ENCODE results near the gene AKIRIN1.
A peak's percentile ranks its signal among the peaks of the same experiment; 100 is the strongest.
"Not testable (repeated sequence)": the region's sequence is repeated elsewhere in the genome, so short reads cannot be mapped to it uniquely, and the experiment has no call there.

Gene AKIRIN1

GRCh38 chr1:38990738-38991637 lies at the start of gene AKIRIN1:
Gene AKIRIN1 (plus strand): TSS chr1:38991276. CDS start chr1:38991381, 105 bp downstream.
- DNase-seq, result peak; percentile 92 to 94

- no peak for DNase-seq
Measured at GRCh38 chr1:38941527-38942019, 49.5 kb upstream of the AKIRIN1 start, which contains the start of gene RHBDL2. Gene RHBDL2 (minus strand): TSS chr1:38941830. CDS start chr1:38919212, 22,618 bp downstream.

GRCh38 chr1:38942664-38943428 lies 48.2 kb upstream of the AKIRIN1 start:
- DNase-seq, result no peak

- DNase-seq, result no peak
Measured at GRCh38 chr1:38944547-38944946, 46.5 kb upstream of the AKIRIN1 start.

- no peak for DNase-seq
Measured at GRCh38 chr1:38950553-38950952, 40.5 kb upstream of the AKIRIN1 start.

- DNase-seq, result no peak
Measured at GRCh38 chr1:38953433-38953860, 37.6 kb upstream of the AKIRIN1 start.

GRCh38 chr1:38958967-38959366 lies 32.1 kb upstream of the AKIRIN1 start:
- no peak for DNase-seq

- no peak for DNase-seq
Measured at GRCh38 chr1:38962113-38962512, 29.0 kb upstream of the AKIRIN1 start.

- no peak for DNase-seq
Measured at GRCh38 chr1:38962560-38962959, 28.5 kb upstream of the AKIRIN1 start.

GRCh38 chr1:38964140-38964548 lies 26.9 kb upstream of the AKIRIN1 start:
- no peak for DNase-seq

- not testable (repeated sequence) for DNase-seq
Measured at GRCh38 chr1:38973145-38973544, 17.9 kb upstream of the AKIRIN1 start.

- no peak for DNase-seq
Measured at GRCh38 chr1:38973659-38974437, 17.2 kb upstream of the AKIRIN1 start.

- DNase-seq, result peak; percentile 41 to 44
Measured at GRCh38 chr1:38977399-38978244, 13.5 kb upstream of the AKIRIN1 start.

GRCh38 chr1:38978245-38978542 lies 12.9 kb upstream of the AKIRIN1 start:
- DNase-seq, result not testable (repeated sequence)

GRCh38 chr1:38979380-38979779 lies 11.7 kb upstream of the AKIRIN1 start:
- DNase-seq, result not testable (repeated sequence)

- DNase-seq, result no peak
Measured at GRCh38 chr1:38989979-38990378, 1.1 kb upstream of the AKIRIN1 start.

- no peak for DNase-seq
Measured at GRCh38 chr1:38990386-38990737, 714 bp upstream of the AKIRIN1 start.

GRCh38 chr1:38991638-38992411 lies 749 bp downstream of the AKIRIN1 start:
- no peak for DNase-seq

- DNase-seq, result no peak
Measured at GRCh38 chr1:38992412-38993111, 1.5 kb downstream of the AKIRIN1 start.

GRCh38 chr1:38994196-38994595 lies 3.1 kb downstream of the AKIRIN1 start:
- DNase-seq, result no peak

Measured in activated CD4-positive, alpha-beta T cell treated with anti-CD3 and anti-CD28 coated beads for 4 hours (primary cell).